ENCODE measurements around the gene ELF1.
"Not testable (repeated sequence)": the region's sequence is repeated elsewhere in the genome, so short reads cannot be mapped to it uniquely, and the experiment has no call there.

The ELF1 gene

DNA sequence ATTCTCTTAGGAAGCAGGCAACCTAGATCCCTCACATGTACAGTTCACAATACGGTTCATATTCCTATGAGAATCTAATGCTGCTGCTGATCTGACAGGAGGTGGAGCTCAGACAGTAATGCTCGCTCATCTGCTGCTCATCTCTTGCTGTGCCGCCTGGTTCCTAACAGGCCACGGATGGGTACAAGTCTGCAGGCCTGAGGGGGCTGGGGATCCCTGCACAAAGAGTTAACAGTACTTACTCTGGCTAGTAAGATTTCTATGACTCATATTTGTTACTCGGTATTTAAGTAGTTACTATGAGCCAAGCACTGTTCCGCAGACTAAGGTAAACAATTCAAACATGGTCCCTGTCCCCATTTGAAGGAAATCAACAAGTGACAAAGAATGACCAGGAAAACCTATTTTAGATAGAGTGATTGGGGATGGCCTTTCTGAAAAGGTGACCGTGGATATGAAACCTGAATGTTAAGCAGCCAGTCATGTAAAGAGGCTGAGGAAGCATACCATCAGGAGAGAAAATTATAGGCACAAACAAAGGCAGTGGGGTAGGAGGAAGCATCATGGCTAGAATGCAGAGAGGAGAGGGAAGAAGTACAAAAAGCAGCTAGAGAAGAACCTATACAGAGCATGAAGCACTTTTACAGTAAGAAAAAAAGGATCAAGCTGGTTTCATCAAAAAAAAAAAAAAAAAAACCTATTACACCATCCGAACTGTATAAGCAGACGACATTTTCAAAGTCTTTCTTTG, 21.6 kb upstream of the ELF1 start:
- no peak for DNase-seq

DNA sequence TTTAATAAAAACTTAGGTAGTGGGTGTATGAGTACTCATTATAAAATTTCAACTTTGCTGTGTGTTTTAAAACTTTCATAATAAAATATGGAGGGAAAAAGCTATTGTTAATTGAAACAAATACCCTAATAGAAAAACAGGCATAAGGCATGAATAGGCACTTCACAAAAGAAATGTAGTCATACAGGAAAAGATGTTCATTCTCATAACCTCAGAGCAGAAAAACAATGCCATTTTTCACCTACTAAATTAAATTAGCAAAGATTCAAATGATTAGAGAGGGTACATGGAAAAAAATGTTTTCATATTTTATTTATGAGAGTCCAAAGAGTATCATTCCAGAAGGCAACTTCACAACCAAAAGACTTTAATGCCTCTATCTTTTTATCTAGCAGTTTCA, 20.6 kb upstream of the ELF1 start:
- DNase-seq: no peak

DNA sequence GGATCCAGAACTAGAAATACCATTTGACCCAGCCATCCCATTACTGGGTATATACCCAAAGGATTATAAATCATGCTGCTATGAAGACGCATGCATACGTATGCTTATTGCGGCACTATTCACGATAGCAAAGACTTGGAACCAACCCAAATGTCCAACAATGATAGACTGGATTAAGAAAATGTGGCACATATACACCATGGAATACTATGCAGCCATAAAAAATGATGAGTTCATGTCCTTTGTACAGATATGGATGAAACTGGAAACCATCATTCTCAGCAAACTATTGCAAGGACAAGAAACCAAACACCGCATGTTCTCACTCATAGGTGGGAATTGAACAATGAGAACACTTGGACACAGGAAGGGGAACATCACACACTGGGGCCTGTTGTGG, 17.4 kb upstream of the ELF1 start:
- not testable (repeated sequence) for DNase-seq

DNA sequence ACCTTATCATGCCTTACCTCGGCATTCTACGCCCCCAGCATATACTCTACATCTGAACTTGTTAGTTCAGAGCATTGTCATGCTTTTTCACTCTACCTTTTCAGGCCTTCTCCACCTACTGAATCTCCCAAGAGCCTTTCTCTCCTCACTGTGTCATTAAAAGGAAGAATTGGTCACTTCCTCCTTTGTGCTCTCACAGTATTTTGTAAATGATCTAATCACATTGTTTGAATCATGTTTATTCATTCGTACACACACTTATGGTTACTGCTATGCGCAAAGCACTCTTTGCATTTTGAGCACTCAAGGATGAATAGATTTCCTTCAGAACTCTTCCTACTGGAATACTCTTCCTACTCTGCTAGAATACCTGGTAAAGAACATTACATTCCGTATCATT, 15.8 kb upstream of the ELF1 start:
- DNase-seq: no peak

DNA sequence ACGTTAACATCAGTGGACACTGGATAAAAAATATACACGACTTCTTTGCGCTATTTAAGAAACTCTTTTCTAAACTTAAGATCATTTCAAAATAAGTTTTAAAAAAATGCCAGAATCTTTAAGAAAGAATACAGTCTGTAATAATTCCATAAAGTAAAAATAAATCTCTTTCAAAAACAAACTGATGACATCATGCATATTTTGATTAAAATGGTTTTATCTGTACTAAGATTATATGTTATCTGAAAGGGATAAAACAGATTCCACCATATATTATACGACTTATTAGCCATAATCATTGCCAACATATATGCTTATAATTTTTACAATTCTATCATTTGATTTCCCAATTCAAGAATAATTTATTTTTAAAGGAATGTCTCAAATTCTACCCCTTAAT, 15.3 kb upstream of the ELF1 start:
- no peak for DNase-seq

DNA sequence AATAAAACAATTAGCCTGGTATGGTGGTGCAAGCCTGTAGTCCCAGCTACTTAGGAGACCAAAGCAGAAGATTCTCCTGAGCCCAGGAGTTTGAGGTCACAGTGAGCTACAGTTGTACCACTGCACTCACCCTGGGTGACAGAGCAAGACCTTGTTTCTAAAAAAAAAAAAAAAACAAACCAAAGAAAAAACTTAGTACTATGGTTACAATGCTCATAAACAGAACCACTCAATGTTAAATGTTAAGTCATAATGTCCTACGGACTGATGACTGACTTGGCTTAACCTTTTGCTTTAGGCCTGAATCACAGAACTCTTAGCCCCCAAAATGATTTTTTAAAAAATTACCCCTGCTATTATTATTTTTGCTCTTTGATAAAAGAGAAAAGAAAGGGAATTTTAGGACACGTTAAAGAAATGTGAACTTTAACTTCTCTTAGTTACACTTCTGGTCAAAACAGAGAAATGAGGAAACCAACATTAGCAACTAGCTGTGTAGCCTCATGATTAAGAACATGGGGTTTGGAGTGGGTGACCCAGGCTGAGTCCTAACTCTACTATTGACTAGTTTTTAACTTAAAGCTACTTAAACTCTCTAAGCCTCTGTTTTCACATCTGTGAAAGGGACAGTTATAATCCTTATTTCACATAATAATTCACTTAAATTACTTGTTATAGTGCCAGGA, 13.7 kb upstream of the ELF1 start:
- no peak for DNase-seq

DNA sequence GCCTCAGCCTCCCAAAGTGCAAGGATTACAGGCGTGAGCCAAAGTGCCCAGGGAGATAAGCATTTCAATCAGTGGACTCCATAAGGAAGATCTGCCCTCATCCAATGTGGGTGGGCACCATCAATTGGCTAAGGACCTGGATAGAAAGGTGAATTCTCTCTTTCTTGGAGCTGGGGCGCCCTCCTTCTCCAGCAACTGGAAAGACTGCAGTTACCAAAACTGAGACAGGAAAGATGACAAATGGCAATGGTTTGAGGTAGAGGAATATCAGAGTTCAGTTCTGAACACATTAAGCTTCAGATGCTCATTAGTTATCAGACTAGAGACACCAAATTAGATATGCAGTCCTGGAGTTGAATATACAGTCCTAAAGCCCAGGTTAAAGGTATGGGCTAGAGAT, 10.5 kb upstream of the ELF1 start:
- no peak for DNase-seq

DNA sequence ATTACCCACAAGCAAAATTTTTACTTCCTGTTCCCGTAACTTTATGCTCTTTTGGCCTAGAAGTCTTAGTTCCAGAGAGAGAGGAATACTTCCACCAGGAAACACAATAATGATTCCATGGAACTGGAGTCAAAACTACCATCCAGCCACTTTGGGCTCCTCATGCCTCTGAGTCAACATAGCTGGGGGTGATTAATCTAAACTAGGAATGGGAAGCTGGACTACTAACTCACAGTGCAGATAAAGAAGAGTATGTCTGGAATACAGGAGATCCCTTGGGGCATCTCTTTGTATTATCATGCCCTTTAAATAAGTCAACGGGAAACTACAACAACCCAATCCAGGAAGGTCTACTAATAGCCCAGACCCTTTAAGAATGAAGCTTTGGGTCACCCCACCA, 8.9 kb upstream of the ELF1 start:
- no peak for DNase-seq

DNA sequence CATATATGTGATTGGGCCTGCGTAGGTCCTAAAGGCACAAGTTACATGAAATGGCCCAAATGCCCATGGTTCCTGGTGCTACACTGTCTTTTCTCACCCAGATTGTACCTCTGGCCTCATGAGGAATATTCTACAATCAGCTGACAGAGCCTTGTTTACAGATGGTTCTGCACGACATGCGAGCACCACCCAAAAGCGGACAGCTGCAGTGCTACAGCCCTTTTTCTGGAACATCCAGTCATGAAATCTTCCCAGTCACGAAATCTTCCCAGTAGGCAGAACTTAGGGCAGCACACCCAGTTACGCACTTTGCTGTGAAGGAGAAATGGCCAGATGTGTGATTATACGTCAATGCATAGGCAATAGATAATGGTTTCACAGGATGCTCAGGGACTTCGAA, 7.7 kb upstream of the ELF1 start:
- DNase-seq: no peak

DNA sequence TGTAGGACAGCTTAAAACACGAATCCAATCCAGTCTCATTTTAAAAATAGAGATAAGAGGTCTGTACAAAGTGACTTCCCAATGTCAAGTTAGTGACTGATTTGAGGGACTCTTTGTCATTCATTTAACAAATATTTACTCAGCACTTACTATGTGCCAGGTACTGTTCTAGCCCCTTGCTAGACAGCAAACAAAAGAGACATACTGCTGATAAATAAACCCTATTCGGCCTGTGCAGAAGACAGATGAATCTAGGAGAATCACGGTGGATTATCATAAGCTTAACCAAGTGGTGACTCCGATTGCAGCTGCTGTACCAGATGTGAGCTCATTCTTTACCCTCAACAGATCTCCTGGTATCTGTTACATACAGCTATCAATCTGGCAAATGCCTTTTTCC, 6.4 kb upstream of the ELF1 start:
- no peak for DNase-seq

DNA sequence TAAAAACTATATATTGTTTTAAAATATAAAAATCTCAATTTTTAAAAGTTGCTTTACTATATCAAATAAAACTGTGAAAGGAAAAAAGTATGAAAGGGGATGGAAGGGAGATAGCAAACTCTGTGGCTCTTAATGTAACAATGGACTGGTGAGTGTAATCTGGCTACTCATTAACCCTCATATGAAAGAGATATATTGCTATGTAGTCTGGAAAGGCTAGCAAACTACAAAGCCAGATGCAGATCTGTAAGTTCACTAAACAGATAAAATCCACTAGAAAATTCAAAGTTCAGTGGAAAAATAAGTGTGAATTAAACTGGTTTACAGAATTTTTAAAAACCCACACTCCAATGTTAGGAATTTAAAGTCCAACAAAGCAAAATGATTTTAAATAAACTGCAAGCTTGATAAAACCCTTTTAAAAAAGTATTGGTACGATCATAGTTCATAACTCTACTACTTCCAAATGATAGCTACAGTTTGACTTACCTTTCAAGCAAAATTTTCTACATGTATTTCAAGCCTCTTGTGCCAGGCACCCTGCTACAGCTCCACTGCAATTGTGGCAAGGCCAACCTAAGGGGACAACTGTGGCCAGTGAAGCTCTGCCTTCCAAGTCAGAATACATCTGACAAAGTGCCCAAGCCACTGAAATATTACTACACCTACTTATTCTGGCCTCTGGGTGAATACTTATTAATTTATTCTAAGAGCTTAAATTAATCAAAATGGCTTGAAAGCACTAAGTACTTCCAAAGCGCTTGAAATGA, 647 bp upstream of the ELF1 start:
- no peak for DNase-seq

DNA sequence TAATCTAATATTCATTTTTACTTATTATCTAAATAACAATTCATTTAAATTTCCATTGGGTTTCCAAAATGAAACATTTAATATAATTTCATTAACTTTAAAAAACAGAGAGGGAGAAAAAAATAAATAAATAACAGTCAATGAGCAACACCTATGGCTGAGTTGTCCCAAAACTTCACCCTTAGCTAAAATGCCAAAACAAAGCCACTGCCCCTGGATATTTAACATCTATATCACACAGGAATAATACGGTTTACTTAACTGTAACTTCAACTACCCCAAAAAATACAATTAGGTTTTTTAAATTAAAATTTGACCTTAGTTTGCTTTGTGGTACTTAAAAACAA, 541 bp downstream of the ELF1 start:
- no peak for DNase-seq

DNA sequence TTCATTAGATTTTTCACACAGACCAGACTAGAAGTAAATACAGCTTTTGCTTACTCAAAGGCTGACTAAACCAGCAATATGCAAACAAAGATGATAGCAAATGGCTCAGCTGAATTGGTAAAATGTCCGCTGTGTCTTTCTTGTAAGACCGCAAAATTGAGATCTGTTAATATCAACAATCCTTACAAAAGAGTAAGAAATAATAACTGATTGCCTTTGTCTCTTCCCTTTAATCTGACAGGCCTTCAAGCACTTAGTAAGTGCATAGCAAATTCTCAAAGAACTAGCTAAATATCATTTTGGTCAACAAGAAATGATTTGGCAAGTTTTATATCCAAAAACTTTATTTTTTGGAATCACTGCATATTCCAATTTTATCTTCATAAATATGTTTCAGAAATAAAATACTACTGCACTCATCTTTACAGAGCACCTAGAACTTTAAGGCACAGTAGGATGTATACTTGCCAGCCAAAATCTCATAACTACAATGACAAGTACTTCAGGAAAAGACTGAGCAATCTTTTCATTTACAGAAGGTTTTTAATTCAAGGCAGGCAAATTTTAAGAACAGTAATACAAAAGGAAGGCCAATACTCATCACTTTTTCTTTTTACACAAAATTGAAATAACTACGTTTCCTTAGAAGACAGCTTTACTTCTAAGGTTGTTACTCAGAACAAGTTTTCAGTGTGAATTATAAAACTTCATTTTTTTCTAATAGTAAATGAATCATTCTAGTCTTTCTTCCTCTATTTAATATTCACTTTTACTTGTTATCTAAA, 1.1 kb downstream of the ELF1 start:
- no peak for DNase-seq

DNA sequence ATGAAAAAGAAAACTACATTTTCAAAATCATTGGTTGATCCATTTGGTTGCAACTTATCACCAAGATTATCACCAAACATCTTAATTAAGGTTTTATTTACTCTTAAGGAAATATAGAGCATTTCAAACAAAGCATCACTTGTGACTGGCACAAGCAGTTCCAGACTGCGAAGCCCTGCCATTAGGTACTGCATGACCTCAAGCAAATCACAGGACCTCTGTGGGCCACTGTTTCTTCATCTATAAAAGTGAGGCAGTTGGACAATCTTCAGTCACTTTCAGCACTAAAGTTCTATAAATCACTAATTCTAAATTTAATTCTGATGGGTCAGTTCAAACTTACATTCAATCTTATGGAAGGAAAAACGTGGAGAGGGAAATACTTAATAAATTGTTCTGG, 2.0 kb downstream of the ELF1 start:
- no peak for DNase-seq

DNA sequence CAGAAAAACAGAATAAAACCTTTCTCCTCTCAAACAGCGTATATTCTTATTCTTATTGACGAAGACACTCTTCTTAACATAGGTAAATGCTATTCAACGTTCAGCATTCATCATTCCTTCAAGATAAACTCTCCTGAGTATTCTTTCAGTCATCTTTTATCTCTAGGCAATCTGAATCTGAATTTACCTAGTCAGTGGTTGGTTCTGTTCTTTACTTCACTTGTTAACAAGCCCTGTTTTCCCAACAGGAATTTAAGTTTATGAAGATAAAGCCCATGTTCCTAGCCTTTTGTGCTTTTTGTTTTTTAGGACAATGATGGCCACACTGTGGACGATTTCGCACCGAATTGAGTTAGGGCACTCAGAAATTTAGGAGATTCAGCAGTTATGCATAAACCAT, 3.2 kb downstream of the ELF1 start:
- no peak for DNase-seq

DNA sequence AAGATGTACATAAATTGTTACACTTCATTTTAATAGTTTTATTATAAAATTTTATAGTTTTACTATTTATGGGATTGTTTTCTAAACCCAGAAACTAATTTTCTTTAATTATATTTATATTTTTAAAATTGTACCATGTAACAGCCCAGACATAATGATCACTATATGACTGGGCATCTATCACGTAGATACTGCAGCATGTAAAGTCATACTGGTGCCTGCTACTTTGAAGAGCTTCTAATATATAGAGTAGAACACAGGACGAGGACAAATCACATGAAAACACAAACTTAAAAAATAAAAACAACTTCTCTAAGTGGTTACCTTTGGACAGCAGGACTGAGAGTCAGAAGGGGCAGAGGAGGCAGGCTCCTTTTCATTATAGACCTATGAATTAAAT, 5.3 kb downstream of the ELF1 start:
- DNase-seq: no peak

DNA sequence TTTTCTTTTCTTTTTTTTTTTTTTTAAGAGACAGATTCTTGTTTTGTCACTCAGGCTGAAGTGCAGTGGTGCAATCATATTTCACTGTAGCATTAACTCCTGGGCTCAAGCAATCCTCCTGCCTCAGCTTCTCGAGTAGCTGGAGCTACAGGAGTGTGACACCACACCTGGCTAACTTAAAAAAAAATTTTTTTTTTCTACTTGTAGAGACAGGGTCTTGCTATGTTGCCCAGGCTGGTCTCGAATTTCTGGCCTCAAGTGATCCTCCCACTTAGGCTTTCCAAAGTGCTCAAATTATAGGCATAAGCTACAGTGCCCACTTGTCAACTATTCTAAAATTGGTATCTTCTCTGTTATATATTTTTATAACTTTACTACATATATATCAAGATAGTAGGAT, 6.6 kb downstream of the ELF1 start:
- no peak for DNase-seq

DNA sequence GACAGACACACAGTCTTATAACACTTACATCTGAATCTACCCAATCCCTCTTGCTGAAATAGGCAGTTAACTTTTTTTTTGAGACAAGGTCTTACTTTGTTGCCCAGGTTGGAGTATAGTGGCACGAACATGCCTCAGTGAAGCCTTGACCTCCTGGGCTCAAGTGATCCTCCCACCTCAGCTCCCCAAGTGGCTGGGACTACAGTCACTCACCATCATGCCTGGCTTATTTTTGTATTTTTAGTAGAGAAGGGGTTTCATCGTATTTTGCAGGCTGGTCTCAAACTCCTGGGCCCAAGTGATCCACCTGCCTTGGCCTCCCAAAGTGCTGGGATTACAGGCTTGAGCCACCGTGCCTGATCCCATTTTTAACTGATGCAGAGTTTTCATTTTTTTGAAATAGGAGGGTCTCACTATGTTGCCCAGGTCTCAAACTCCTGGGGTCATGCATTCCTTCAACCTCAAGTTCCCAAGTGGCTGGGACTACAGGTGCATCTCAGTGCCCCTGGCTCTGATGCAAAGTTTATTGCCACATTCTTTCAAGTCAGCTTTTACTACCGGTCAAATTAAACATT, 7.6 kb downstream of the ELF1 start:
- DNase-seq: no peak

DNA sequence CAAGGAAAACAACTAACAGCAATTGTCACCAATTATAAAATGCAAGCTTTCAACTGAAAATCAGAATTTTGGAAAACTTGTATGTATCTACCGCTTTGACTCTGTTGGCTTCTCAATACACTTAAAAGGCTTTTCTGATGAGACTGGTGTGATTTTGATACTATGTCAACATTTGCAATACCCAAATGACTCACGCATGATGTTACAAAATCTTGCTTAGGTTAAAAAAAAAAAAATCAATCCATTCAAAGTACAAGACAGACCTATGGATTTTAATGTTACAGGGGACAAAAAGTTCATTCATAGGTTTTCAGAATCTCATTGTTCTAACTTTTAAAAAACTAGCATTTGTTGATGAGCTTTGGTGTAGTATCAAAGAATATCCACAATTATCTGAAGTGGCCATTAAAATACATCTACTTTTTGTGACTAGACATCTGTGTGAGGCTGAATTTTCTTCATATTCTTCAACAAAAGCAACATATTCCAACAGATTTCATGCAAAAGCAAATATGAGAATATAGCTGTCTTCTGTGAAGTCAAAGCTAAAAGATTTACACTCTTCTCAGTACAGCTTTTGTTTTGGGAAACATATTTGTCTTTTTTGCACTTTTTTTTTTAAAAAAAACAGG, 10.7 kb downstream of the ELF1 start:
- no peak for DNase-seq

DNA sequence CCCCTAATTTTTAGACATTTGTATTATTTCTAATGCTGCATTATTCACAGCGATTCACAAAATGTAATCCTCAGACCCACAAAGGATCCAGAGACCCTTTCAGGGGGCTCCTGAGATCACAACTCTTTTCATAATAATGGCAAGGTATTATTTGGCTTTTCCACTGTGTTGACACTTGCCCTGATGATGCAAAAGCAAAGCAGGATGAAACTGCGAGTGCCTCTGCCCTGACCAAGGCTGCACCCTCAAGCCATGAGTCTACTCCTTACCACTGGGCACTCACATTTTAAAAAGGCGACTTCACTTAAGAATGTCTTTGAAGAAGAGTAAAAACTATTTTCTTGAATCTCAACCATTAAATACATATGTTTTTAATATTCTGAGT, 11.4 kb downstream of the ELF1 start:
- DNase-seq: no peak

DNA sequence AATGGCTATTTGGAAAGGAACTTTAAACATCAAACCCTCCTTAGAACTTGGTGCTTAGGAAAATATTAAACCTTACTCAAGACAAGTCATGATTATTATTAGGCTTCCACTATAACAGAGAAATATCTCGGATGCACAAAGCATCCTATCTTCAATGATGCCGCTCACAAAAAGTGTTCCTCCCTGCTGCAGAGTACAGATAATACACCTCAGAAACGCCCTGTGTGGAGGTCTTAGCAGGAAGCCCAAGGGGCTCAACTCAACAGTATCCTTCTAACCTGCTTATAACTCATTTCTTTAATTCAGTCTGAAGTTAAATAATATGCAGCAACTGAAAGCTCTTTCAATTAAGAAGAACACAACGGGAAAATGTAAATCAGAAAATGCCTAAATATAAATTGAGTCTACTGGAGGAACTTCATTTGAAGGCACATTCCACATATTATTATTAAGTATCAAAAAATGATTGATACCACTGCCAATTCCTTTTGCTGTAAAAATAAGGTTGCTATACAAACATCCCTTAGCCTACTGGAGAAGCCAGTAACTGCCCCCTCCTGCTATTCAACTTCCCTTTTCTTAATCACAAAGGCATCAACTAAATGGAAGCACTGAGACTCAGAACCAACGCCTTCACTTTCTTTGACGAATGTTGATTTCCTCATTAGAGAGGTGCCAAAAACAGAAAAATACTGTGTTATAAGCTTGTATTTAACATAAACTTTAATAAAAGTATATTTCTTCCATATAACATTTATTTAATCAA, 12.0 kb downstream of the ELF1 start:
- DNase-seq: no peak

DNA sequence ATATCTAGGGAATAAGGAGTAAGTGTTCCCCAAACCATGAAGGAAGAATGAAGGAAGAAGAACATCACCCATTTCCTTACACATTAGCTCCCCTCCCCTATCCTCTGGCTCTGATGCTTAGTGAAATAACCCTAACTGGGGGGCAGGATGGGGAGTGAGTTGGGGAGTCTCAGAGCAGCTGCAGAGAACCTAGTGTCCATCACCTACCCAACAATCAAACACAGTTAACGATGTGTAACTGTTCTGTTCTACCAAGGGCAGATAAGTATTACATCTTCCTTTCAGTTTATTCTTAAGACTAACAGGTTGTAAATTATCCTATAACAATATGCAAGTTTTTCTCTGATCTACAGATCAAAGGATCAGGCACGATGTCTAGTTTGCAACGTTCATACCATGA, 12.8 kb downstream of the ELF1 start:
- DNase-seq: no peak
